Esophagus muscularis mucosa (tissue), 4 donors: ENCODE measurements around the gene FASTK. TPM values are rescaled to one million over a fixed set of nuclear protein-coding genes. Genes with fewer than 3 reads are reported as not detected.

Experiments used
- DNase-seq: peaks from one replicate; pipeline ENCODE4 v3.0.0-alpha.2; 2017; ENCODE audit errors: extremely low spot score
- H3K27ac ChIP-seq, 4 donors: fragments of 200-600 bp; sonication (generic); replicated peaks in 1 of 4; 1 replicate in 3 of 4; 2 replicates in 1 of 4; pipeline ENCODE4 v1.5.1; 2016 to 2019; ENCODE audit warnings: mild to moderate bottlenecking in 1 of 4
- H3K27me3 ChIP-seq, 4 donors: fragments of 200-600 bp; sonication (generic); one replicate each; pipeline versions ENCODE4 v1.5.1 to v1.6.0; 2016 to 2019
- H3K36me3 ChIP-seq, 4 donors: fragments of 200-600 bp; sonication (generic); one replicate each; pipeline ENCODE4 v1.5.1; 2016 to 2019
- H3K4me1 ChIP-seq, 4 donors: fragments of 200-600 bp; sonication (generic); one replicate each; pipeline ENCODE4 v1.5.1; 2016 to 2019
- H3K4me3 ChIP-seq, 4 donors: fragments of 200-600 bp; sonication (generic); 1 replicate in 2 of 4; 2 replicates in 2 of 4; pipeline ENCODE4 v1.5.1; 2016 to 2019; ENCODE audit warnings: mild to moderate bottlenecking in 4 of 4, moderate library complexity in 1 of 4
- H3K9me3 ChIP-seq, 4 donors: fragments of 200-600 bp; sonication (generic); 1 replicate in 3 of 4; 2 replicates in 1 of 4; pipeline ENCODE4 v1.5.1; 2016 to 2019
- CTCF ChIP-seq, 3 experiments: fragments of 200-600 bp in 2 of 3; fragments of 450-650 bp in 1 of 3; sonication (generic) in 2 of 3; IDR thresholded peaks; one replicate each; pipeline ENCODE4 v1.5.1; 2017 to 2019; ENCODE audit warnings: antibody characterized with exemption in 3 of 3, mild to moderate bottlenecking in 2 of 3, moderate library complexity in 1 of 3
- EP300 ChIP-seq: sonication (generic); formaldehyde crosslinking; IDR thresholded peaks from one replicate; pipeline ENCODE4 v1.6.1; 2017; ENCODE audit warnings: antibody characterized with exemption
- POLR2A ChIP-seq: fragments of 450-650 bp; IDR thresholded peaks from one replicate; pipeline ENCODE4 v1.6.1; 2017; ENCODE audit warnings: antibody characterized with exemption, moderate library complexity, mild to moderate bottlenecking, low read depth
- POLR2AphosphoS5 ChIP-seq, 2 donors: sonication (generic); formaldehyde crosslinking; IDR thresholded peaks; one replicate each; pipeline ENCODE4 v1.6.1; 2017; ENCODE audit warnings: antibody characterized with exemption in 2 of 2
- WGBS: methylation state at CpG from one replicate; pipeline ENCODE4 v1.1.5; 2018; 5-methylcytosine and 5-hydroxymethylcytosine counted together
- intact Hi-C: fragments of 100-400 bp; cut with DNase I; formaldehyde crosslinking; loops from one replicate; pipeline ENCODE4 v1.15.1; 2023
- total RNA-seq, 4 donors: library from RNA; depleted of rRNA; stranded (reverse); fragments of >200 nt; gene quantifications; one replicate each; pipeline versions ENCODE4 v1.1.0 to v1.2.1, GENCODE V29; 2016

The FASTK gene
- total RNA-seq, 4 donors from 2014 or later, result 45.7 to 74.9 (median 60.4) TPM

- Histone ChIP-seq H3K27me3 (no peaks in the 10 kb centered on the region), H3K27ac (no peak overlapping the region), H3K4me3 (no peak overlapping the region), H3K9me3 (no peaks in the 10 kb centered on the region), H3K36me3 (peaks cover 36 to 79% (median 78%) of the 10 kb centered on the region in 4 donors), H3K4me1 (peaks cover 6 to 28% (median 15%) of the 10 kb centered on the region in 4 donors)
- intact Hi-C loops, result loop anchor here (10.0 kb wide), 1 partner anchor 125 kb away; the partner anchor contains the start of gene SMARCD3
- DNase-seq, result no peak
- WGBS, result 86% methylated on average over 27 of the region's 27 CpGs
- TF ChIP-seq POLR2A (no peak), EP300 (no peak), POLR2AphosphoS5 (IDR thresholded peaks at IDR 0.05) (no peak), CTCF (IDR thresholded peaks at IDR 0.05) (no peak)
Observed at GRCh38 chr7:151119902-151120301, 39.3 kb upstream of the FASTK start.

DNA sequence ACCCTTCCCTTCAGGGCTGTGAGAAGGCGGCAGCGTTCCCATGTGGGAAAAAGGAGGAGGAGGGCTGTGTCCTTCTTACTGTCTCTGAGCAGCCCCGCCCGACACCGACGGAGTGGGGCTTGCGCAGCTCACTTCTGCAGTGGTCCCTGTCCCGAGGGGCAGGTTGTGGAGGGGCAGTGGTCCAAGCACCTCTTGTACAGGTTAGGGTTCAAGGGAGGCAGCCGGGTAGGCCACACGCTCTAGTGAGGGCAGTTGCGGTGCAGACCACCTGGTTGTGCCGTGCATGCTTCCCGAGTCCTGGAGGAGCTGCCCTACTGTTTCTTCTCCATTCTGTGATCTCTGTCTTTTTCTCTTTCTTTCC lies 38.4 kb upstream of the FASTK start:
- no peaks in the 10 kb centered on the region for H3K27me3 ChIP-seq
- peaks cover 8 to 28% (median 18%) of the 10 kb centered on the region in 4 donors for H3K4me1 ChIP-seq
- WGBS, result 82% methylated on average over 13 of the region's 13 CpGs
- no peak overlapping the region for H3K4me3 ChIP-seq
- intact Hi-C loops, result no loop called here
- no peak overlapping the region for H3K27ac ChIP-seq
- peaks cover 33 to 75% (median 71%) of the 10 kb centered on the region in 4 donors for H3K36me3 ChIP-seq
- DNase-seq, result no peak
- H3K9me3 ChIP-seq, result no peaks in the 10 kb centered on the region
- TF ChIP-seq EP300, result no peak
- TF ChIP-seq CTCF (IDR thresholded peaks at IDR 0.05), result no peak
- no peak for TF ChIP-seq POLR2AphosphoS5 (IDR thresholded peaks at IDR 0.05)
- TF ChIP-seq POLR2A, result no peak

- intact Hi-C loops, result no loop called here
- WGBS, result 95% methylated on average over 36 of the region's 38 CpGs
- TF ChIP-seq POLR2A (no peak), EP300 (no peak), POLR2AphosphoS5 (IDR thresholded peaks at IDR 0.05) (no peak), CTCF (IDR thresholded peaks at IDR 0.05) (no peak)
- Histone ChIP-seq H3K27me3 (no peaks in the 10 kb centered on the region), H3K27ac (no peak overlapping the region), H3K4me1 (peaks cover 9 to 30% (median 22%) of the 10 kb centered on the region in 4 donors), H3K36me3 (peaks cover 32 to 69% (median 67%) of the 10 kb centered on the region in 4 donors), H3K9me3 (no peaks in the 10 kb centered on the region), H3K4me3 (no peak overlapping the region)
- no peak for DNase-seq
Observed at GRCh38 chr7:151118108-151119054, 37.8 kb upstream of the FASTK start.

- no peaks in the 10 kb centered on the region for H3K9me3 ChIP-seq
- TF ChIP-seq POLR2A (no peak), POLR2AphosphoS5 (IDR thresholded peaks at IDR 0.05) (no peak), EP300 (no peak), CTCF (IDR thresholded peaks at IDR 0.05) (no peak)
- no peak overlapping the region for H3K4me3 ChIP-seq
- intact Hi-C loops, result no loop called here
- H3K36me3 ChIP-seq, result peaks cover 25 to 60% (median 59%) of the 10 kb centered on the region in 4 donors
- 94% methylated on average over 3 of the region's 12 CpGs for WGBS
- no peak overlapping the region for H3K27ac ChIP-seq
- DNase-seq, result no peak
- peaks cover 9 to 32% (median 25%) of the 10 kb centered on the region in 4 donors for H3K4me1 ChIP-seq
- H3K27me3 ChIP-seq, result no peaks in the 10 kb centered on the region
Observed at GRCh38 chr7:151117565-151117964, 37.0 kb upstream of the FASTK start.
